DND-41 (cell line): ENCODE data around the gene HS2ST1.

Source experiments
- ATAC-seq: fragments of 200-7000 bp; cut with Tn5 transposase; 3 replicates; pipeline ENCODE4 v1.9.1; 2021; ENCODE audit warnings: low read depth; ENCODE audit not compliant: insufficient read depth
- DNase-seq: peaks from one replicate; pipeline ENCODE4 v3.0.0-alpha.2; 2020
- H2AFZ ChIP-seq: 2 replicates; pipeline ENCODE4 v1.6.0; 2012; ENCODE audit warnings: low read depth, low read length
- H3K27ac ChIP-seq: 2 replicates; pipeline ENCODE4 v1.5.1; 2012; ENCODE audit warnings: low read length, inconsistent platforms
- H3K27me3 ChIP-seq: fragments of 200-600 bp; sonication (generic); 2 replicates; pipeline ENCODE4 v1.6.0; 2012; ENCODE audit warnings: low read length, mild to moderate bottlenecking, inconsistent platforms; ENCODE audit not compliant: insufficient read depth, poor library complexity
- H3K36me3 ChIP-seq: 2 replicates; pipeline ENCODE4 v1.5.1; 2012; ENCODE audit warnings: low read length, inconsistent platforms; ENCODE audit not compliant: insufficient read depth
- H3K4me1 ChIP-seq: 2 replicates; pipeline ENCODE4 v1.5.1; 2012; ENCODE audit warnings: mild to moderate bottlenecking, low read length; ENCODE audit not compliant: insufficient read depth
- H3K4me2 ChIP-seq: 2 replicates; pipeline ENCODE4 v1.6.0; 2012; ENCODE audit warnings: mild to moderate bottlenecking, moderate library complexity, low read length, inconsistent platforms; ENCODE audit not compliant: insufficient read depth
- H3K4me3 ChIP-seq, 2 experiments: fragments of 200-600 bp in 1 of 2; shearing (Covaris generic) in 1 of 2; 2 replicates each; pipeline ENCODE4 v1.5.1; 2012 to 2016; ENCODE audit warnings: inconsistent platforms in 2 of 2, low read length in 2 of 2, mild to moderate bottlenecking in 2 of 2, low read depth in 1 of 2, moderate library complexity in 1 of 2
- H3K79me2 ChIP-seq: 2 replicates; pipeline ENCODE4 v1.6.0; 2012; ENCODE audit warnings: low read length, inconsistent platforms; ENCODE audit not compliant: insufficient read depth
- H3K9ac ChIP-seq: 2 replicates; pipeline ENCODE4 v1.6.0; 2012; ENCODE audit warnings: low read depth, mild to moderate bottlenecking, inconsistent platforms, low read length, moderate library complexity
- H3K9me3 ChIP-seq: 2 replicates; pipeline ENCODE4 v1.5.1; 2012; ENCODE audit warnings: low read length, moderate library complexity, mild to moderate bottlenecking, inconsistent platforms; ENCODE audit not compliant: insufficient read depth, severe bottlenecking
- H4K20me1 ChIP-seq: 2 replicates; pipeline ENCODE4 v1.6.0; 2012; ENCODE audit warnings: low read length; ENCODE audit not compliant: insufficient read depth
- EZH2 ChIP-seq: IDR thresholded peaks from 3 replicates; pipeline ENCODE4 v1.6.1; 2012; ENCODE audit warnings: borderline replicate concordance, low read depth, mild to moderate bottlenecking, moderate library complexity, low read length, inconsistent platforms; ENCODE audit not compliant: severe bottlenecking
- TF ChIP-seq, protein P1 (sequence below): IDR thresholded peaks from 2 replicates; pipeline ENCODE4 v1.5.1; 2012; ENCODE audit warnings: borderline replicate concordance, low read length, moderate library complexity, mild to moderate bottlenecking; ENCODE audit not compliant: poor library complexity, severe bottlenecking; ENCODE audit errors: extremely low read depth

HS2ST1 gene

GRCh38 chr1:87039096-87039495 is 124.7 kb downstream of the HS2ST1 start:
- no peak for ATAC-seq
- no peak for DNase-seq
- Histone ChIP-seq H3K9me3 (no peaks in the 10 kb centered on the region), H3K36me3 (no peaks in the 10 kb centered on the region), H3K4me2 (no peak overlapping the region), H3K4me3 (no peak overlapping the region), H3K27ac (no peak overlapping the region), H3K27me3 (no peaks in the 10 kb centered on the region), H3K4me1 (0 out of 2 replicates have a peak, but pooled peaks cover 6% of the 10 kb centered on the region), H3K9ac (no peak overlapping the region), H2AFZ (no peak overlapping the region), H4K20me1 (no peaks in the 10 kb centered on the region), H3K79me2 (no peaks in the 10 kb centered on the region)
- TF ChIP-seq, protein P1, sequence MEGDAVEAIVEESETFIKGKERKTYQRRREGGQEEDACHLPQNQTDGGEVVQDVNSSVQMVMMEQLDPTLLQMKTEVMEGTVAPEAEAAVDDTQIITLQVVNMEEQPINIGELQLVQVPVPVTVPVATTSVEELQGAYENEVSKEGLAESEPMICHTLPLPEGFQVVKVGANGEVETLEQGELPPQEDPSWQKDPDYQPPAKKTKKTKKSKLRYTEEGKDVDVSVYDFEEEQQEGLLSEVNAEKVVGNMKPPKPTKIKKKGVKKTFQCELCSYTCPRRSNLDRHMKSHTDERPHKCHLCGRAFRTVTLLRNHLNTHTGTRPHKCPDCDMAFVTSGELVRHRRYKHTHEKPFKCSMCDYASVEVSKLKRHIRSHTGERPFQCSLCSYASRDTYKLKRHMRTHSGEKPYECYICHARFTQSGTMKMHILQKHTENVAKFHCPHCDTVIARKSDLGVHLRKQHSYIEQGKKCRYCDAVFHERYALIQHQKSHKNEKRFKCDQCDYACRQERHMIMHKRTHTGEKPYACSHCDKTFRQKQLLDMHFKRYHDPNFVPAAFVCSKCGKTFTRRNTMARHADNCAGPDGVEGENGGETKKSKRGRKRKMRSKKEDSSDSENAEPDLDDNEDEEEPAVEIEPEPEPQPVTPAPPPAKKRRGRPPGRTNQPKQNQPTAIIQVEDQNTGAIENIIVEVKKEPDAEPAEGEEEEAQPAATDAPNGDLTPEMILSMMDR = no peak
- TF ChIP-seq EZH2 = no peak

- Histone ChIP-seq H3K36me3 (no peaks in the 10 kb centered on the region), H3K79me2 (no peaks in the 10 kb centered on the region), H2AFZ (no peak overlapping the region), H3K4me3 (no peak overlapping the region), H3K4me1 (0 out of 2 replicates have a peak, but pooled peaks cover 6% of the 10 kb centered on the region), H3K9ac (no peak overlapping the region), H3K9me3 (no peaks in the 10 kb centered on the region), H4K20me1 (no peaks in the 10 kb centered on the region), H3K27me3 (no peaks in the 10 kb centered on the region), H3K4me2 (no peak overlapping the region), H3K27ac (no peak overlapping the region)
- DNase-seq = no peak
- TF ChIP-seq, protein P1 = no peak
- no peak for TF ChIP-seq EZH2
- ATAC-seq = no peak
These were observed 127.8 kb downstream of the HS2ST1 start for GRCh38 chr1:87042111-87042811.

DNA sequence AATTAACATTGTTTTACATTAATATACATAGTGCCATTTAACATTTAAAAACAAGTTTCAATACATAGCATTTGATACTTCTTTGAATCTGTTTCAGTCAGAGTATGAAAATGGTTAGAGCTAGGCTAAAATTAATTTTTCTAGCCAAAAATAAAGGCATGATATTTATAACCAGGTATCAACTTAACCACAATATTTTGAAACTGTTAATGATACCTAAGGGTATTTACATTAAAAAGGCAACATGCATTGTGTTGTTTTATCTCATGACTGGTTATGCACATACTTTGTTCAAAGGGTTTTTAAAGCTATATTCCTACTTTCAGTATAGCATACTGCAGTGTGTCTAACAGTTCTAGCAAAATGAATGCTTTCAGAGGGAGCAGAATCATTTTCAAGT is 130.0 kb downstream of the HS2ST1 start:
- Histone ChIP-seq H3K27ac (no peak overlapping the region), H3K36me3 (no peaks in the 10 kb centered on the region), H3K4me2 (no peak overlapping the region), H2AFZ (no peak overlapping the region), H3K4me1 (0 out of 2 replicates have a peak, but pooled peaks cover 6% of the 10 kb centered on the region), H3K79me2 (no peaks in the 10 kb centered on the region), H3K4me3 (no peak overlapping the region), H4K20me1 (no peaks in the 10 kb centered on the region), H3K27me3 (no peaks in the 10 kb centered on the region), H3K9me3 (no peaks in the 10 kb centered on the region), H3K9ac (no peak overlapping the region)
- TF ChIP-seq, protein P1 = no peak
- TF ChIP-seq EZH2 = no peak
- DNase-seq (no peak), ATAC-seq (no peak)
